H9 (cell line): ENCODE data around the gene BCAS3. TPM values are rescaled to one million over a fixed set of nuclear protein-coding genes. Genes with fewer than 3 reads are reported as not detected.

Experiments
- DNase-seq: peaks from one replicate; pipeline ENCODE4 v3.0.0-alpha.2; 2017
- H2AFZ ChIP-seq: one replicate; pipeline ENCODE4 v1.6.1; 2013; ENCODE audit warnings: mild to moderate bottlenecking, low read length, control low read depth, moderate library complexity
- H2AK5ac ChIP-seq: 2 replicates; pipeline ENCODE4 v1.6.1; 2013; ENCODE audit warnings: low read length, control low read depth, mixed read lengths; ENCODE audit not compliant: insufficient read length
- H2BK120ac ChIP-seq: one replicate; pipeline ENCODE4 v1.6.1; 2013; ENCODE audit warnings: low read depth, mild to moderate bottlenecking, low read length, control low read depth, inconsistent platforms; ENCODE audit not compliant: poor library complexity, severe bottlenecking
- H2BK12ac ChIP-seq: 2 replicates; pipeline ENCODE4 v1.6.1; 2013; ENCODE audit warnings: low read length, control low read depth, mixed read lengths, low read depth; ENCODE audit not compliant: insufficient read length
- H2BK15ac ChIP-seq: 2 replicates; pipeline ENCODE4 v1.6.1; 2013; ENCODE audit warnings: low read depth, low read length, control low read depth
- H2BK20ac ChIP-seq: one replicate; pipeline ENCODE4 v1.6.1; 2013; ENCODE audit warnings: low read depth, mild to moderate bottlenecking, low read length, control low read depth, inconsistent platforms; ENCODE audit not compliant: poor library complexity, severe bottlenecking
- H2BK5ac ChIP-seq: 2 replicates; pipeline ENCODE4 v1.6.1; 2013; ENCODE audit warnings: low read length, control low read depth, mixed read lengths; ENCODE audit not compliant: insufficient read length
- H3K14ac ChIP-seq: 2 replicates; pipeline ENCODE4 v1.6.1; 2013; ENCODE audit warnings: low read length, control low read depth; ENCODE audit not compliant: insufficient read depth
- H3K18ac ChIP-seq: 2 replicates; pipeline ENCODE4 v1.6.1; 2013; ENCODE audit warnings: low read depth, mild to moderate bottlenecking, mixed read lengths, low read length, control low read depth; ENCODE audit not compliant: insufficient read length
- H3K23ac ChIP-seq: 2 replicates; pipeline ENCODE4 v1.6.1; 2013; ENCODE audit warnings: low read length, control low read depth, mixed read lengths, low read depth; ENCODE audit not compliant: insufficient read length
- H3K23me2 ChIP-seq: 2 replicates; pipeline ENCODE4 v1.6.1; 2013; ENCODE audit warnings: low read depth, mild to moderate bottlenecking, mixed read lengths, low read length, control low read depth; ENCODE audit not compliant: insufficient read length, poor library complexity, severe bottlenecking
- H3K27ac ChIP-seq: 2 replicates; pipeline ENCODE4 v1.5.1; 2013; ENCODE audit warnings: low read length, control low read depth, mixed read lengths, low read depth; ENCODE audit not compliant: insufficient read length
- H3K27me3 ChIP-seq: 2 replicates; pipeline ENCODE4 v1.6.1; 2013; ENCODE audit warnings: low read length, control low read depth, inconsistent platforms; ENCODE audit not compliant: insufficient read depth
- H3K4ac ChIP-seq: 2 replicates; pipeline ENCODE4 v1.6.1; 2013; ENCODE audit warnings: low read depth, mild to moderate bottlenecking, control low read depth, inconsistent platforms, low read length, moderate library complexity
- H3K4me1 ChIP-seq: 2 replicates; pipeline ENCODE4 v1.6.1; 2013; ENCODE audit warnings: low read length, control low read depth, inconsistent platforms; ENCODE audit not compliant: insufficient read depth
- H3K4me2 ChIP-seq: 2 replicates; pipeline ENCODE4 v1.6.1; 2013; ENCODE audit warnings: low read length, control low read depth, mixed read lengths; ENCODE audit not compliant: insufficient read length, insufficient read depth
- H3K56ac ChIP-seq: 2 replicates; pipeline ENCODE4 v1.6.1; 2013; ENCODE audit warnings: low read depth, mild to moderate bottlenecking, mixed read lengths, low read length, control low read depth; ENCODE audit not compliant: insufficient read length
- H3K79me1 ChIP-seq: 2 replicates; pipeline ENCODE4 v1.6.1; 2013; ENCODE audit warnings: low read depth, mild to moderate bottlenecking, moderate library complexity, low read length, control low read depth, inconsistent platforms; ENCODE audit not compliant: insufficient read depth, poor library complexity, severe bottlenecking
- H3K79me2 ChIP-seq: 2 replicates; pipeline ENCODE4 v1.6.1; 2013; ENCODE audit warnings: low read length, control low read depth, inconsistent platforms; ENCODE audit not compliant: insufficient read depth
- H3K9ac ChIP-seq: 2 replicates; pipeline ENCODE4 v1.6.1; 2013; ENCODE audit warnings: low read length, control low read depth, mixed read lengths; ENCODE audit not compliant: insufficient read length; ENCODE audit errors: extremely low read depth
- H3K9me3 ChIP-seq: one replicate; pipeline ENCODE4 v1.6.1; 2013; ENCODE audit warnings: low read depth, low read length, inconsistent platforms; ENCODE audit not compliant: control insufficient read depth
- H3T11ph ChIP-seq: one replicate; pipeline ENCODE4 v1.6.1; 2013; ENCODE audit warnings: mild to moderate bottlenecking, low read length, control low read depth, inconsistent platforms
- H4K20me1 ChIP-seq: one replicate; pipeline ENCODE4 v1.6.1; 2013; ENCODE audit not compliant: control insufficient read depth, insufficient read length, insufficient read depth
- H4K5ac ChIP-seq: 2 replicates; pipeline ENCODE4 v1.6.1; 2013; ENCODE audit warnings: low read depth, mild to moderate bottlenecking, mixed read lengths, low read length, control low read depth; ENCODE audit not compliant: insufficient read length
- H4K8ac ChIP-seq: replicated peaks from 2 replicates; pipeline ENCODE4 v1.6.1; 2013; ENCODE audit warnings: low read length, control low read depth, mixed read lengths, low read depth; ENCODE audit not compliant: insufficient read length
- H4K91ac ChIP-seq: 2 replicates; pipeline ENCODE4 v1.6.1; 2013; ENCODE audit warnings: low read depth, mild to moderate bottlenecking, moderate library complexity, mixed read lengths, low read length, control low read depth; ENCODE audit not compliant: insufficient read length
- H3K27ac Mint-ChIP-seq, 3 experiments: 2 replicates in 2 of 3; 3 replicates in 1 of 3; pipeline ENCODE4 v1.8.0; 2020 to 2021; ENCODE audit warnings: mixed read lengths in 3 of 3, mild to moderate bottlenecking in 1 of 3, moderate library complexity in 1 of 3
- H3K27me3 Mint-ChIP-seq: 2 replicates; pipeline ENCODE4 v1.8.0; 2021; ENCODE audit warnings: low read depth, mild to moderate bottlenecking, moderate library complexity, mixed read lengths
- H3K36me3 Mint-ChIP-seq, 3 experiments: 2 replicates in 2 of 3; 3 replicates in 1 of 3; pipeline ENCODE4 v1.8.0; 2020 to 2021; ENCODE audit warnings: low read depth in 3 of 3, mixed read lengths in 3 of 3; ENCODE audit not compliant: insufficient read depth in 1 of 3
- H3K4me1 Mint-ChIP-seq, 2 experiments: 2 replicates each; pipeline ENCODE4 v1.8.0; 2020; ENCODE audit warnings: mixed read lengths in 2 of 2
- H3K4me3 Mint-ChIP-seq, 2 experiments: 2 replicates in 1 of 2; 3 replicates in 1 of 2; pipeline ENCODE4 v1.8.0; 2020 to 2021; ENCODE audit warnings: mild to moderate bottlenecking in 2 of 2, mixed read lengths in 2 of 2, moderate library complexity in 1 of 2
- H3K9me3 Mint-ChIP-seq, 2 experiments: 2 replicates in 1 of 2; 3 replicates in 1 of 2; pipeline ENCODE4 v1.8.0; 2020; ENCODE audit warnings: mild to moderate bottlenecking in 2 of 2, mixed read lengths in 2 of 2, moderate library complexity in 1 of 2
- CTCF ChIP-seq: fragments of 200-600 bp; sonication (generic); conservative IDR thresholded peaks from 3 replicates; pipeline ENCODE4 v1.8.0; 2021; ENCODE audit warnings: antibody characterized with exemption, mild to moderate bottlenecking
- WGBS: extraction: QIAGEN DNeasy Blood & Tissue Kit; methylation state at CpG from one replicate; pipeline ENCODE4 v1.1.7; 2013; ENCODE audit warnings: missing lambda C conversion rate, low lambda C conversion rate, mixed read lengths; ENCODE audit not compliant: insufficient read length; ENCODE audit errors: extremely low coverage; 5-methylcytosine and 5-hydroxymethylcytosine counted together
- total RNA-seq: library from RNA; stranded (reverse); gene quantifications from 2 replicates; pipeline ENCODE4 v1.2.1, GENCODE V29; 2021

BCAS3 gene
- total RNA-seq, 1 experiment from 2014 or later = 22.4 TPM

GRCh38 chr17:61322325-61323002, 644.8 kb downstream of the BCAS3 start:
- no peaks in the 10 kb centered on the region for H3K4me1 ChIP-seq
- H3K23me2 ChIP-seq = no peaks in the 10 kb centered on the region
- no peak overlapping the region for H3K27ac ChIP-seq
- no peaks in the 10 kb centered on the region for H3K79me2 ChIP-seq
- no peak overlapping the region for H3K18ac ChIP-seq
- H3T11ph ChIP-seq = no peak overlapping the region
- H3K27me3 ChIP-seq = no peaks in the 10 kb centered on the region
- TF ChIP-seq CTCF = no peak
- no peak overlapping the region for H3K4ac ChIP-seq
- no peak overlapping the region for H2BK12ac ChIP-seq
- H3K79me1 ChIP-seq = no peaks in the 10 kb centered on the region
- H3K14ac ChIP-seq = no peak overlapping the region
- DNase-seq = no peak
- no peak overlapping the region for H3K23ac ChIP-seq
- no peak overlapping the region for H2AFZ ChIP-seq
- H2BK5ac ChIP-seq = no peak overlapping the region
- Mint-ChIP-seq H3K4me3 (no peak overlapping the region), H3K9me3 (no peaks in the 10 kb centered on the region), H3K36me3 (no peaks in the 10 kb centered on the region), H3K27ac (peak overlapping the region in 2 of 3 experiments; percentile 32 to 45; a peak in 2 of 7 replicates), H3K4me1 (peaks cover 24 to 37% of the 10 kb centered on the region in 2 experiments), H3K27me3 (no peaks in the 10 kb centered on the region)
- no peak overlapping the region for H4K8ac ChIP-seq
- H2BK120ac ChIP-seq = no peak overlapping the region
- no CpG with 5 or more reads among the region's 4 CpGs for WGBS
- no peak overlapping the region for H3K9ac ChIP-seq
- H3K56ac ChIP-seq = no peak overlapping the region
- no peak overlapping the region for H4K5ac ChIP-seq
- no peak overlapping the region for H2BK15ac ChIP-seq
- H4K20me1 ChIP-seq = no peaks in the 10 kb centered on the region
- H2BK20ac ChIP-seq = no peak overlapping the region
- no peak overlapping the region for H4K91ac ChIP-seq
- no peak overlapping the region for H3K4me2 ChIP-seq
- no peaks in the 10 kb centered on the region for H3K9me3 ChIP-seq
- H2AK5ac ChIP-seq = no peak overlapping the region
